Upper lobe of right lung (tissue), 1 donor: ENCODE measurements around the gene MAGI2. TPM values are rescaled to one million over a fixed set of nuclear protein-coding genes. Genes with fewer than 3 reads are reported as not detected.

Experiments
- ATAC-seq: fragments of 200-7000 bp; cut with Tn5 transposase; one replicate; pipeline ENCODE4 v1.9.1; 2020; ENCODE audit warnings: mild to moderate bottlenecking, moderate library complexity
- DNase-seq: peaks from one replicate; pipeline ENCODE4 v3.0.0-alpha.2; 2020
- H3K27ac ChIP-seq: fragments of 200-600 bp; one replicate; pipeline ENCODE4 v1.8.0; 2022
- H3K27me3 ChIP-seq: fragments of 200-600 bp; one replicate; pipeline ENCODE4 v1.8.0; 2022; ENCODE audit warnings: mild to moderate bottlenecking
- H3K36me3 ChIP-seq: fragments of 200-600 bp; one replicate; pipeline ENCODE4 v1.8.0; 2022
- H3K4me1 ChIP-seq: fragments of 200-600 bp; one replicate; pipeline ENCODE4 v1.8.0; 2022
- H3K4me3 ChIP-seq: fragments of 200-600 bp; one replicate; pipeline ENCODE4 v1.8.0; 2022; ENCODE audit warnings: mild to moderate bottlenecking
- H3K9me3 ChIP-seq: fragments of 200-600 bp; one replicate; pipeline ENCODE4 v1.8.0; 2022
- intact Hi-C: fragments of 100-400 bp; cut with DNase I; formaldehyde crosslinking; loops from one replicate; pipeline ENCODE4 v1.11.0; 2022
- total RNA-seq: library from RNA; stranded (reverse); fragmentation: NEBNext Ultra II Directional; extraction: Animal tissue kit (Norgen Biotek cat#: 25700); gene quantifications from one replicate; pipeline ENCODE4 v1.2.1, GENCODE V29; 2021
- TF ChIP-seq, protein P1 (sequence below): fragments of 200-600 bp; IDR thresholded peaks from one replicate; pipeline ENCODE4 v1.8.0; 2022; ENCODE audit warnings: antibody characterized with exemption
- donor health status: DM: no; HTN: yes; CAD: no; lungs with severe emphysema.

The MAGI2 gene
- total RNA-seq, 1 donor from 2014 or later, result 12.8 TPM

DNA sequence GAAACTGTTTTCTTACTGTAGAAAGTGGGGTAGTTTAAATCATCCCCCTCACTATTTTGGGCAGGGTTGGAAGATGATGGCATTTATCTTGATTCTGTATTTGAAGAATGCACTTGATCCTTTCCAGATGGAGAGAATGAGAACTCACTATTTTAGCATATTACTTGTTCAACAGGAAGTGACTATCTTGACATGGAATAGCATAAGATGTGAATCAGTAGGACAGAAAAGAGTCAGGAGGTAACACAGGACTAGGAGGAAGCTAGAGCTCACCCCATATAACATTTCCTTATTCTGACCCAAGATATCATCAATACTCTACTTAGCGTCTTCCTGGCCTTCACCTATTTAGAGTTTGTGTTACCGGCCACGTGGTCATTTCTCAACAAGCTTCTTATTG is 1254.7 kb downstream of the MAGI2 start:
- intact Hi-C loops, result no loop called here
- no peak for DNase-seq
- Histone ChIP-seq H3K27ac (no peak overlapping the region), H3K9me3 (no peaks in the 10 kb centered on the region), H3K4me3 (no peak overlapping the region), H3K27me3 (no peaks in the 10 kb centered on the region), H3K36me3 (no peaks in the 10 kb centered on the region), H3K4me1 (peaks cover 5% of the 10 kb centered on the region)
- no peak for ATAC-seq
- TF ChIP-seq, protein P1, sequence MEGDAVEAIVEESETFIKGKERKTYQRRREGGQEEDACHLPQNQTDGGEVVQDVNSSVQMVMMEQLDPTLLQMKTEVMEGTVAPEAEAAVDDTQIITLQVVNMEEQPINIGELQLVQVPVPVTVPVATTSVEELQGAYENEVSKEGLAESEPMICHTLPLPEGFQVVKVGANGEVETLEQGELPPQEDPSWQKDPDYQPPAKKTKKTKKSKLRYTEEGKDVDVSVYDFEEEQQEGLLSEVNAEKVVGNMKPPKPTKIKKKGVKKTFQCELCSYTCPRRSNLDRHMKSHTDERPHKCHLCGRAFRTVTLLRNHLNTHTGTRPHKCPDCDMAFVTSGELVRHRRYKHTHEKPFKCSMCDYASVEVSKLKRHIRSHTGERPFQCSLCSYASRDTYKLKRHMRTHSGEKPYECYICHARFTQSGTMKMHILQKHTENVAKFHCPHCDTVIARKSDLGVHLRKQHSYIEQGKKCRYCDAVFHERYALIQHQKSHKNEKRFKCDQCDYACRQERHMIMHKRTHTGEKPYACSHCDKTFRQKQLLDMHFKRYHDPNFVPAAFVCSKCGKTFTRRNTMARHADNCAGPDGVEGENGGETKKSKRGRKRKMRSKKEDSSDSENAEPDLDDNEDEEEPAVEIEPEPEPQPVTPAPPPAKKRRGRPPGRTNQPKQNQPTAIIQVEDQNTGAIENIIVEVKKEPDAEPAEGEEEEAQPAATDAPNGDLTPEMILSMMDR, result no peak

DNA sequence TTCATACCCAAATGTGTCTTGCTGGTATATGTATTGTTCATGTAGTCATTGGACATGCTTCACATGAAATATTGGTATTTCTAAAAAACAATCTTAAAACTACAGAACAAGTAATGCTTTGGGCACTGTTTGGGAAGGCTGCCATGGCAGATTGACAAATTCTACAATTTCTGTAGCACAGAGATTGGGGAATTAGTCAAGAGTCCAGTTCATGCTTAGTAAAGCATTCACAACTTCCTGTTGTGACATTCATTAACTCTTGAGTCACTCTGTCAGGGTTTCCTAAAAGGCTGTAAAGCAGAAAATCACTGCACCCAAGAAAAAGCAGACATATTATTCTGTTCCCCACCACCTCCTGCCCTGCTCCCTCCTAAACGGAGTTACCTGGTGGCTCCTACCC is 1256.0 kb downstream of the MAGI2 start:
- no peak overlapping the region for H3K27ac ChIP-seq
- TF ChIP-seq, protein P1, result no peak
- no peak for DNase-seq
- H3K27me3 ChIP-seq, result no peaks in the 10 kb centered on the region
- peaks cover 5% of the 10 kb centered on the region for H3K4me1 ChIP-seq
- H3K4me3 ChIP-seq, result no peak overlapping the region
- no peaks in the 10 kb centered on the region for H3K9me3 ChIP-seq
- H3K36me3 ChIP-seq, result no peaks in the 10 kb centered on the region
- intact Hi-C loops, result no loop called here
- ATAC-seq, result no peak

DNA sequence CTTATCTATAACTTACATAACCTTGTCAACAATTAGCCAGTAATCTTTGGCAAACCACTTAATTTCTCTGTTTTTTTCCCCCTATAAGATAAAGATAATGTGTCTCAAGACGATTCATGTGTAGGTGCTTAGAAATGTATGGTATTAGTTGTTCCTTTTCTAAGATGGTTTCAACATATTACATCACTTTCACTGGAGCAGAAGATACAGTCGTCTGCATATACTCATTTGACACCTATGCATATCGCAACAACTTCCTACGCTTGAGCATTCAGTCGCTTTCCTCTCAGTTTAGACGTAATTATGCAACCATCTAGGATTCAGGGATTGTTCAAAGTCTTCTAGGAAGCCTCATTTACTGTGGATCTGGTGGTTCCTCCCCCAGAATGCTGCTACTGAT is 1258.2 kb downstream of the MAGI2 start:
- Histone ChIP-seq H3K4me3 (no peak overlapping the region), H3K27ac (no peak overlapping the region), H3K36me3 (no peaks in the 10 kb centered on the region), H3K4me1 (peaks cover 5% of the 10 kb centered on the region), H3K27me3 (no peaks in the 10 kb centered on the region), H3K9me3 (no peaks in the 10 kb centered on the region)
- TF ChIP-seq, protein P1, result no peak
- intact Hi-C loops, result no loop called here
- DNase-seq, result no peak
- no peak for ATAC-seq

DNA sequence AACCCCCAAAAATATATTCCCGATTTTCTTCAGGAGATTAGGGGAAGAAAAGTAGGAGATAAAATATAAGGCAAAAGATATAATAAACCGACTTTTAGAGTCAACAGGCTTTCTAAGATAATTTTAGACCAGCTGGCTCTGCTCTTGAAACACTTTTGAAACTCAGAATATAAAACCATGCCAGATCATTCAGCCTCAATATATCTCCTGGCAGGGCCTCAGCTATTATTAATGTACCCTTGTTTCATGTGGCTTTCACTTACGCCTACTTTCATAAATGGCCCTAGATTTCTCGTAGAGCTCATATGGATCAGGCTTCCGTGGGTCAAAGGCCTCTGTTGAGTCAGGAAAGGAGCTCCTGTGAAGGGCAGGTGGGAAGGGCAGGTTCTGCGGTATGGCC is 1258.9 kb downstream of the MAGI2 start:
- Histone ChIP-seq H3K27me3 (no peaks in the 10 kb centered on the region), H3K4me3 (no peak overlapping the region), H3K36me3 (no peaks in the 10 kb centered on the region), H3K27ac (no peak overlapping the region), H3K9me3 (no peaks in the 10 kb centered on the region), H3K4me1 (peaks cover 5% of the 10 kb centered on the region)
- DNase-seq (no peak), ATAC-seq (no peak)
- TF ChIP-seq, protein P1, result no peak
- intact Hi-C loops, result no loop called here

DNA sequence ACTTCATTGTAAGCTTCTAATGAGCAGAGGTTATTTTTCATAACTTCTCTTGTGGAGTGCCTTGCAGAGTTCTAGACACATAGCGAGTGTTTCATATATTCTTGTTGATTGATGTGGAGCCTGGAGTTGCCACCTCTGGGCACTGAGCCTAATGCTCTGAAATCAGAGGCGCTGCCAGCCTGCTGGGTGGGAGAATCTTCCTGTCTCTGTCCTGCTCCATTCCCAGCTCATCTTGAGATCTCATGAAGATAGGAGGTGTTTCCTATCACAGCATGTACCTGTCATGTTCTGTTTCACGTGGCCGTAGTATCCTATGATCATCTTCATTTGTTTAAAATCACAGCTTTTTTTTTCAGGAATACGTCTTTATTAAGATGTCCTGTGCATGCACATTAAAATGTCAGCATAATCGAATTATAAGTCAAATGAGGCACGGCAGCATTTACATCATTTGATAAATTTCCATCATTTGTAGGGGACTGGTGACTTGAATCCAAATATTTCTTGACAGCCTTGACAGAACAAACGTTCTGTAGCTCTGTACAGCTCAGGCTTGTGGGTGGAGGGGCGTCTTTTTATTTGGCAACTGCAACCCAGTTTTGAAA is 1261.9 kb downstream of the MAGI2 start:
- Histone ChIP-seq H3K4me1 (no peaks in the 10 kb centered on the region), H3K27me3 (no peaks in the 10 kb centered on the region), H3K27ac (no peak overlapping the region), H3K36me3 (no peaks in the 10 kb centered on the region), H3K4me3 (no peak overlapping the region), H3K9me3 (no peaks in the 10 kb centered on the region)
- no peak for ATAC-seq
- intact Hi-C loops, result no loop called here
- TF ChIP-seq, protein P1, result no peak
- no peak for DNase-seq

DNA sequence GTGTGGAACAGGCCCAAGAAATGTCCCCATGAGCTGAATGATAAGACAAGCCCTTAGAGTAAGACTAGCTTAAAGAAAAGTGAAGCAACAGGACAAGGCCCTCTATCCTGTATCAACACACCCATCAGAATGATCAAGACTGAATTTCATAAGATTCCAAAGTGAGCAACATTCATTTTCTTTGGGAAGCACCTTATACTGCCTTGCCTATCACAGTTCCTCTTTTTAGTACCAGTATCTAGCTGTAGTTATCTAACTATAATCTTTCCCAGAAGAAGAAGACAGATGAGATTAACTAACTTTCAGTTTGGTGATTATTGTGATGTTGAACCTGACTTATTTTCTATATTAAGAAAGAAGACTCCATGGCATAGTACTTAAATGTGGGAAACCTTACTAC is 1263.7 kb downstream of the MAGI2 start:
- DNase-seq, result no peak
- intact Hi-C loops, result no loop called here
- Histone ChIP-seq H3K27me3 (no peaks in the 10 kb centered on the region), H3K4me1 (no peaks in the 10 kb centered on the region), H3K27ac (no peak overlapping the region), H3K36me3 (no peaks in the 10 kb centered on the region), H3K9me3 (no peaks in the 10 kb centered on the region), H3K4me3 (no peak overlapping the region)
- ATAC-seq, result no peak
- TF ChIP-seq, protein P1, result no peak
